ENCODE data around the gene EPS15.

Gene EPS15

DNA sequence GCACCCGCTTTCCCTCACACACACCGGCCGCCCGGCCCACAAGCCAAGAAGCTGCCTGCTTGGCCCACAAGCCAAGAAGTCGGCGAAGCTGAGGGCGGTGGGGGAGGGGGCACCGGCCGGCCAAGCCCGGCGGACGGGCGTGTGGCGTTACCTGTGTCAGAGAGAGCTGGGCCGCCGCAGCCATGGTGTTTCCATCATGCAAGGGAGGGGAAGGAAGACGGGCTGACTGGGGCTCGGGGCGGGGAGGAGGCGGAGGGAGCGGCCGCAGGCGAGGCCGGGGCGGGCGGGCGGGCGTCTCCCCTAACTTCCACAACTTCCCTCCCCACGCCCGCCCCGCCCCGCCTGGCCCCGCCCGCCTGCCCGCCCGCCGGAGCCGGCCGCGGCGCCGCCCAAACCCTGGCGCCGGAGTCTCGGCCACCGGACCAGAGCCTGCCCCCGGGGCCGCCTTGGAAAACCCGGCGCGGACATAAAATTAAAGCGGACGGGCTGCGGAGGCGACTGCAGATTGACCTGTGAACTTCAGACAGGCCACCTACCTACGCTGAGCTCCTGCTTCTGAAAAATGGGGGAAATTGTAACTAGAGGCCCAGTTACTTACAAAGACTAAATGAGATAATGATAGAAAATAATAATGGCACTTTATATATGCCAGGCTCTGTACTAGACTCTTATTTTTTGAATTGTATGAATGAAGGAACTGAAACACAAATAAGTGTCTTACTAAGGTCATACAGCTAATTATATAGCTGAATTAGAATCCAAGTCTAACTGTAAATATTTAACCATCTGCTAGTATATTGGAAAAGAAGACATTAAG is at the start of gene EPS15:
Gene EPS15, minus strand, starts transcription at position 219 of the 817 bp plus-strand sequence. Its CDS starts 35 bp downstream, at position 184.
- peak within 1 kb of the TSS; percentile 84 for H3K4me3 ChIP-seq (ENCODE audit: low read depth, low read length)
- TF ChIP-seq CTCF (IDR thresholded peaks at IDR 0.05; ENCODE audit: insufficient read depth, low read depth, low read length, missing control alignments), result no peak
- DNase-seq (ENCODE audit: low read depth), result peak; percentile 94

GRCh38 chr1:51568231-51568935 is 49.3 kb upstream of the EPS15 start:
- DNase-seq (ENCODE audit: low read depth), result no peak
- no peak overlapping the region for H3K4me3 ChIP-seq (ENCODE audit: low read depth, low read length)
- no peak for TF ChIP-seq CTCF (IDR thresholded peaks at IDR 0.05; ENCODE audit: insufficient read depth, low read depth, low read length, missing control alignments)

GRCh38 chr1:51567653-51568052 is 48.6 kb upstream of the EPS15 start:
- no peak for TF ChIP-seq CTCF (IDR thresholded peaks at IDR 0.05; ENCODE audit: insufficient read depth, low read depth, low read length, missing control alignments)
- H3K4me3 ChIP-seq (ENCODE audit: low read depth, low read length), result no peak overlapping the region
- DNase-seq (ENCODE audit: low read depth), result no peak

GRCh38 chr1:51566260-51566659 is 47.2 kb upstream of the EPS15 start:
- no peak for DNase-seq (ENCODE audit: low read depth)
- H3K4me3 ChIP-seq (ENCODE audit: low read depth, low read length), result no peak overlapping the region
- TF ChIP-seq CTCF (IDR thresholded peaks at IDR 0.05; ENCODE audit: insufficient read depth, low read depth, low read length, missing control alignments), result no peak

DNA sequence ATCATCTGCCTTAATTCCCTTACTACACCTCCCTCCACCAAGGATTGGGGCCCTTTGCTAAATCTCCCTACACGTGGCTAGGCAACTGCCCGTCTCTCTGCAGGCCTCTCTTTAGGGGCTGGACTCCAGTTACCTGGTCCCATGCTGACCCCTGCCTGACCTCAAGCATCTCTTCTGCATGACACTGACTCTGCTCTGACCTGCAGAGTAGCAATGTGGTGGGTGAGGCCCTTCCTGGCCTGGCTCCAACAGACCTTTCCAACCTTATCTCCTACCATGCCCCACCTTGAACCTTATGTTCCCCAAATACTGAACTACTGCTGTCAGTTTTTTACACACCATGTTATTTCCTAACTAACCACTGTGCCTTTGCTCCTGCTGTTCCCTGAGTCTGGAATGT is 45.9 kb upstream of the EPS15 start:
- no peak for DNase-seq (ENCODE audit: low read depth)
- TF ChIP-seq CTCF (IDR thresholded peaks at IDR 0.05; ENCODE audit: insufficient read depth, low read depth, low read length, missing control alignments), result no peak
- no peak overlapping the region for H3K4me3 ChIP-seq (ENCODE audit: low read depth, low read length)

- peak; percentile 64 for DNase-seq (ENCODE audit: low read depth)
- TF ChIP-seq CTCF (IDR thresholded peaks at IDR 0.05; ENCODE audit: insufficient read depth, low read depth, low read length, missing control alignments), result no peak
- no peak overlapping the region for H3K4me3 ChIP-seq (ENCODE audit: low read depth, low read length)
Measured at GRCh38 chr1:51564124-51564523, 45.1 kb upstream of the EPS15 start.
